Measurements from ENCODE around the gene RAB27B.

DNA sequence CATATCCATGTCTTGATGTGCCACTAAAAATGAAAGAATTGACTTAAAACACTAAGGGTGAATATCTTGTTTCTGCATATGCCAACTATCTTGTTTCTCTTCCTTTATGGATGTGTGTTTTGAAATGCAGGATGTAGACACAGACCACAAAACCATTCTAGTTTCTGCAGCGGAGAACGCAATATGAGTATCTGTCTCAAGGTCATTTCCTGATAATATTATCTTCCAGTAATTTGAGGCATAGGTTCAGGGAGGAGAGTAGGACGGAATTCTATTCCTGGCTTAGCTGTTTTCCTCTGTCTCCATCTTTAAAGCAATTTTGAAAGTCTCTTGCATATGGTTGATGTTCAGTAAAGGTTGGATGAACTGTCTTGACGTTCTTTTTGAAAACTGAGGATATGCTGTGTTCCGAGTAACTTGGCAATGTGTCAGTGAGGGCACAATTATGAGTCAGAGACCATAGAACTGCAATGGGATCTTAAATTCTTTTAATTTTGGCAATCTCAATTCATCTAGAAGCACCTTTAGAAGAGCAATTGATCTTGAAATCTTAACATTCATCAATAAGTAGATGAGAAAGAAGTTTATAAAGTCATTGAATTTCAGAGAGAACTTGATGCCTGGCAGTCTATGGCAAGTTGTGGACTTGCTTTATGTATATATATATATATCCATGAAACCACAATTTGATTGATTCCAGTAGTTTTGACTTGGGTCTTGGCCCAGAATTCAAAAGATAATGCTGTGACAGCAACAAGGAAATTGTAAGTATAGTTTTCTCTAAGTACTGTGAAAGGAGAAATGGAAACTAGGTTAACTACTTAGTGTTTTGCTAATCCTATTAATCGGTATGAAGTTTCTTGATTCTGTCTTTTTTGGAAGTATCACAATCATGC lies 24.8 kb downstream of the RAB27B start:
- TF ChIP-seq EZH2phosphoT487 (IDR thresholded peaks at IDR 0.05; ENCODE audit: borderline replicate concordance, low read length), result no peak
- TF ChIP-seq, protein P1, sequence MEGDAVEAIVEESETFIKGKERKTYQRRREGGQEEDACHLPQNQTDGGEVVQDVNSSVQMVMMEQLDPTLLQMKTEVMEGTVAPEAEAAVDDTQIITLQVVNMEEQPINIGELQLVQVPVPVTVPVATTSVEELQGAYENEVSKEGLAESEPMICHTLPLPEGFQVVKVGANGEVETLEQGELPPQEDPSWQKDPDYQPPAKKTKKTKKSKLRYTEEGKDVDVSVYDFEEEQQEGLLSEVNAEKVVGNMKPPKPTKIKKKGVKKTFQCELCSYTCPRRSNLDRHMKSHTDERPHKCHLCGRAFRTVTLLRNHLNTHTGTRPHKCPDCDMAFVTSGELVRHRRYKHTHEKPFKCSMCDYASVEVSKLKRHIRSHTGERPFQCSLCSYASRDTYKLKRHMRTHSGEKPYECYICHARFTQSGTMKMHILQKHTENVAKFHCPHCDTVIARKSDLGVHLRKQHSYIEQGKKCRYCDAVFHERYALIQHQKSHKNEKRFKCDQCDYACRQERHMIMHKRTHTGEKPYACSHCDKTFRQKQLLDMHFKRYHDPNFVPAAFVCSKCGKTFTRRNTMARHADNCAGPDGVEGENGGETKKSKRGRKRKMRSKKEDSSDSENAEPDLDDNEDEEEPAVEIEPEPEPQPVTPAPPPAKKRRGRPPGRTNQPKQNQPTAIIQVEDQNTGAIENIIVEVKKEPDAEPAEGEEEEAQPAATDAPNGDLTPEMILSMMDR (conservative IDR thresholded peaks at IDR 0.05; ENCODE audit: low read depth, low read length), result no peak
